Upper lobe of left lung (tissue), 6 donors: Measurements from ENCODE around the gene SOSTDC1. TPM values are rescaled to one million over a fixed set of nuclear protein-coding genes. Genes with fewer than 3 reads are reported as not detected.

Source experiments
- ATAC-seq, 2 donors: fragments of 200-7000 bp; cut with Tn5 transposase; one replicate each; pipeline ENCODE4 v1.9.1; 2022; ENCODE audit warnings: mild to moderate bottlenecking in 2 of 2, moderate library complexity in 2 of 2; ENCODE audit not compliant: low FRiP score in 2 of 2
- DNase-seq, 2 donors: peaks; one replicate each; pipeline ENCODE4 v3.0.0-alpha.2; 2019 to 2020
- H3K27ac ChIP-seq, 4 donors: fragments of 200-600 bp; sonication (generic); one replicate each; pipeline ENCODE4 v1.5.1; 2016 to 2019
- H3K27me3 ChIP-seq, 4 donors: fragments of 200-600 bp; sonication (generic); one replicate each; pipeline ENCODE4 v1.5.1; 2017 to 2019
- H3K36me3 ChIP-seq, 4 donors: fragments of 200-600 bp; sonication (generic); one replicate each; pipeline ENCODE4 v1.5.1; 2016 to 2019
- H3K4me1 ChIP-seq, 4 donors: fragments of 200-600 bp; sonication (generic); one replicate each; pipeline ENCODE4 v1.5.1; 2018 to 2019
- H3K4me3 ChIP-seq, 4 donors: fragments of 200-600 bp; sonication (generic); one replicate each; pipeline ENCODE4 v1.5.1; 2017 to 2019; ENCODE audit warnings: mild to moderate bottlenecking in 2 of 4, moderate library complexity in 1 of 4
- H3K9me3 ChIP-seq, 4 donors: fragments of 200-600 bp; sonication (generic); one replicate each; pipeline ENCODE4 v1.5.1; 2018 to 2019
- EP300 ChIP-seq, 4 donors: sonication (generic); formaldehyde crosslinking; IDR thresholded peaks; one replicate each; pipeline ENCODE4 v1.5.1; 2017; ENCODE audit warnings: antibody characterized with exemption in 4 of 4, control low read depth in 2 of 4
- POLR2A ChIP-seq, 4 donors: fragments of 450-650 bp; IDR thresholded peaks; one replicate each; pipeline ENCODE4 v1.5.1; 2016 to 2017; ENCODE audit warnings: antibody characterized with exemption in 4 of 4, mild to moderate bottlenecking in 2 of 4
- POLR2AphosphoS5 ChIP-seq, 2 donors: sonication (generic); formaldehyde crosslinking; IDR thresholded peaks; one replicate each; pipeline ENCODE4 v1.5.1; 2017; ENCODE audit warnings: antibody characterized with exemption in 2 of 2
- WGBS, 2 donors: methylation state at CpG; one replicate each; pipeline ENCODE4 v1.1.5; 2017 to 2018; 5-methylcytosine and 5-hydroxymethylcytosine counted together
- total RNA-seq, 6 donors: library from RNA; depleted of rRNA in 4 of 6; stranded (reverse); fragments of >200 nt in 4 of 6; gene quantifications; one replicate each; pipeline versions ENCODE4 v1.1.0 to v1.2.1, GENCODE V29; 2016 to 2021
- TF ChIP-seq, protein P1 (sequence below), 6 experiments: fragments of 450-650 bp in 4 of 6; fragments of 200-600 bp in 2 of 6; sonication (generic) in 2 of 6; IDR thresholded peaks; one replicate each; pipeline ENCODE4 v1.5.1; 2016 to 2019; ENCODE audit warnings: antibody characterized with exemption in 6 of 6
- donor health status: DM: no; HTN: no; CAD: no; lungs with moderate emphysema.
- donor health status: DM: no; HTN: yes; CAD: no; lungs with severe emphysema.

SOSTDC1 gene
- total RNA-seq, 6 donors from 2014 or later, result 3.1 to 37.5 (median 9.4) TPM

DNA sequence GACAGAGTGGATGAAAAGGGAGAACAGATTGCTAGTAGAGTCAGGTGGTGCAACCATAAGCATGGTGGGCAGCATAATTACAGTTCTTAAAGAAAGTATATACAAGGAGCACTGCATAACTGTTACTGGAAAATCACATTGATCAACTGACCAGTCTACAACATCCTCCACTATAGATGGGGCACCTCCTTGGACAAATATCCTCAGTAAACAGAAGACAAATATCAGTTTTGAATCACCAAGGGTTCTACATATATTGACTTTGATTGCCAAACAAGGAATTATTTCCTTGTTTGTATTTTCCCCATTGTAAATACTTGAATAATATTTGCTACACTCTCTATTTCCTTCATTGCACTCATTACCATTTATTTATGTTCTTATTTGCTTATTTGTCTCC, 26.6 kb downstream of the SOSTDC1 start:
- Histone ChIP-seq H3K4me1 (no peaks in the 10 kb centered on the region), H3K27me3 (no peaks in the 10 kb centered on the region), H3K36me3 (no peaks in the 10 kb centered on the region), H3K9me3 (no peaks in the 10 kb centered on the region), H3K4me3 (no peak overlapping the region), H3K27ac (no peak overlapping the region)
- ATAC-seq, result no peak
- no peak for DNase-seq
- TF ChIP-seq POLR2AphosphoS5 (IDR thresholded peaks at IDR 0.05) (no peak), EP300 (IDR thresholded peaks at IDR 0.05) (no peak), POLR2A (IDR thresholded peaks at IDR 0.05) (no peak)
- TF ChIP-seq, protein P1, sequence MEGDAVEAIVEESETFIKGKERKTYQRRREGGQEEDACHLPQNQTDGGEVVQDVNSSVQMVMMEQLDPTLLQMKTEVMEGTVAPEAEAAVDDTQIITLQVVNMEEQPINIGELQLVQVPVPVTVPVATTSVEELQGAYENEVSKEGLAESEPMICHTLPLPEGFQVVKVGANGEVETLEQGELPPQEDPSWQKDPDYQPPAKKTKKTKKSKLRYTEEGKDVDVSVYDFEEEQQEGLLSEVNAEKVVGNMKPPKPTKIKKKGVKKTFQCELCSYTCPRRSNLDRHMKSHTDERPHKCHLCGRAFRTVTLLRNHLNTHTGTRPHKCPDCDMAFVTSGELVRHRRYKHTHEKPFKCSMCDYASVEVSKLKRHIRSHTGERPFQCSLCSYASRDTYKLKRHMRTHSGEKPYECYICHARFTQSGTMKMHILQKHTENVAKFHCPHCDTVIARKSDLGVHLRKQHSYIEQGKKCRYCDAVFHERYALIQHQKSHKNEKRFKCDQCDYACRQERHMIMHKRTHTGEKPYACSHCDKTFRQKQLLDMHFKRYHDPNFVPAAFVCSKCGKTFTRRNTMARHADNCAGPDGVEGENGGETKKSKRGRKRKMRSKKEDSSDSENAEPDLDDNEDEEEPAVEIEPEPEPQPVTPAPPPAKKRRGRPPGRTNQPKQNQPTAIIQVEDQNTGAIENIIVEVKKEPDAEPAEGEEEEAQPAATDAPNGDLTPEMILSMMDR (IDR thresholded peaks at IDR 0.05), result no peak

DNA sequence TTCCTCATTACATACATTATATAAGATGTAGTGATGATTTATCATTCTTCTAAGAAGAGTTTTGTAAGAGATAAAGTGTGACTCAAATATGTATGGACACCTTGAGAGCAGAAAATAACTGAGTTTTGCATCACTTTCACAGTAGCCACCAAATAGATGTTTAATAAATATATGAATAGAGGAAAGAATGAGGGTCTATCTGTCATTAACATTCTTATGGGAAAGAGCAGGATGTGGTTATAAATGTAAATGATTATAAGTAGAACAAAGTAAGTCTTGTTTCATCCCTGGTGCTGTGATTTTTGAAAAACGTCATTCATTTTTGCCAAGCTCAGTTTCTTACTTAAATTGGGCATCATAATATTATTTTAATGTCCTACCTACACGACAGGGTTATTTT, 29.2 kb downstream of the SOSTDC1 start:
- no peak for TF ChIP-seq EP300 (IDR thresholded peaks at IDR 0.05)
- DNase-seq, result no peak
- Histone ChIP-seq H3K9me3 (no peaks in the 10 kb centered on the region), H3K27me3 (no peaks in the 10 kb centered on the region), H3K4me1 (no peaks in the 10 kb centered on the region), H3K36me3 (no peaks in the 10 kb centered on the region), H3K4me3 (no peak overlapping the region), H3K27ac (no peak overlapping the region)
- 78 to 83% methylated on average over 2 of the region's 2 CpGs for WGBS, 2 donors
- ATAC-seq, result no peak

DNA sequence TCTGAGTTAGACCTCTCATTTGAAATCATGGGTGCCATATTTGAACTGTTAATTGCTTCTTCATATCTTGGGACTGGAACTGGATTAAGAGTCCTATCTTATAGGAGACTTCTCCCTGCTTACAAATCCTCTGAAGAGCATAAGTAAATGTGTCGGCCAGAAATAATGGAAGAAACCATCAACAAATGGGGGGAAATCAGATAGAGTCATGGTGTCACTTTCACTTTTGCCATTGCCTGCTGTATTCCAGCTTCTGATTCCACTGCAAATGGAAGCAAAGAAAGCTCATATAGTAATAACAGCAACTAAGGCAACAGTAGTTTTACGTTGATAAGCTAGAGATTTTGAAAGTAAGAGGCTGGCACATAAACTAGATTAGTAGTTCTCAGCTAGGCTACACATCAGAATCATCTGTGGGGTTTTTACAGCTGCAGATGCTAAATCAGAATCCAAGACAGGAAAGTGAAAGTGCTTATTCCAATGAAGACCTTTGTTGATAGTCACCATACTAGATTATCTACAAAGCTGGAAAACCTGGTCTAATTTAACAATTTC, 31.9 kb downstream of the SOSTDC1 start:
- H3K27ac ChIP-seq, result no peak overlapping the region
- H3K27me3 ChIP-seq, result no peaks in the 10 kb centered on the region
- DNase-seq (no peak), ATAC-seq (no peak)
- H3K9me3 ChIP-seq, result no peaks in the 10 kb centered on the region
- 78 to 81% methylated on average over 2 of the region's 2 CpGs for WGBS, 2 donors
- no peak overlapping the region for H3K4me3 ChIP-seq
- TF ChIP-seq POLR2AphosphoS5 (IDR thresholded peaks at IDR 0.05) (no peak), EP300 (IDR thresholded peaks at IDR 0.05) (no peak), POLR2A (IDR thresholded peaks at IDR 0.05) (no peak)
- TF ChIP-seq, protein P1 (IDR thresholded peaks at IDR 0.05), result no peak
- no peaks in the 10 kb centered on the region for H3K36me3 ChIP-seq
- H3K4me1 ChIP-seq, result peaks cover 0 to 3% (median under 1%) of the 10 kb centered on the region in 4 donors

DNA sequence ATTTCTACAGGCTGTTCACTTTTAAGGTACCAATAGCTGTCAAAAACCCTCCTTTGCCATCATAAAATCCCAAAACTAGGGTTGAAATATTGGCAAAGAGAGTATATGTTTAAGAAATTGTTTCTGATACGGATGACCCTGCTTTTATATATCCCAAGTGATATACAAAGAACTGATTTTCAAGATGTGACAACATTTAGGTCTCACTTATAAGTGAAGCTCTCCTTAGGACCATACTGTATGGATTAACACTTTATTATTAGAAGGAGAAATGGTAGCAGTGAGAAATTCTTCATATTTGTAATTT, 33.2 kb downstream of the SOSTDC1 start:
- H3K27me3 ChIP-seq, result no peaks in the 10 kb centered on the region
- WGBS, 2 donors, result 97% methylated on average over 1 of the region's 1 CpG
- no peaks in the 10 kb centered on the region for H3K36me3 ChIP-seq
- H3K9me3 ChIP-seq, result no peaks in the 10 kb centered on the region
- no peak for DNase-seq
- no peak for ATAC-seq
- peaks cover 0 to 6% (median 2%) of the 10 kb centered on the region in 4 donors for H3K4me1 ChIP-seq
- no peak overlapping the region for H3K4me3 ChIP-seq
- H3K27ac ChIP-seq, result no peak overlapping the region
- no peak for TF ChIP-seq POLR2A (IDR thresholded peaks at IDR 0.05)
- TF ChIP-seq EP300 (IDR thresholded peaks at IDR 0.05), result no peak
- TF ChIP-seq, protein P1 (IDR thresholded peaks at IDR 0.05), result no peak
- no peak for TF ChIP-seq POLR2AphosphoS5 (IDR thresholded peaks at IDR 0.05)

DNA sequence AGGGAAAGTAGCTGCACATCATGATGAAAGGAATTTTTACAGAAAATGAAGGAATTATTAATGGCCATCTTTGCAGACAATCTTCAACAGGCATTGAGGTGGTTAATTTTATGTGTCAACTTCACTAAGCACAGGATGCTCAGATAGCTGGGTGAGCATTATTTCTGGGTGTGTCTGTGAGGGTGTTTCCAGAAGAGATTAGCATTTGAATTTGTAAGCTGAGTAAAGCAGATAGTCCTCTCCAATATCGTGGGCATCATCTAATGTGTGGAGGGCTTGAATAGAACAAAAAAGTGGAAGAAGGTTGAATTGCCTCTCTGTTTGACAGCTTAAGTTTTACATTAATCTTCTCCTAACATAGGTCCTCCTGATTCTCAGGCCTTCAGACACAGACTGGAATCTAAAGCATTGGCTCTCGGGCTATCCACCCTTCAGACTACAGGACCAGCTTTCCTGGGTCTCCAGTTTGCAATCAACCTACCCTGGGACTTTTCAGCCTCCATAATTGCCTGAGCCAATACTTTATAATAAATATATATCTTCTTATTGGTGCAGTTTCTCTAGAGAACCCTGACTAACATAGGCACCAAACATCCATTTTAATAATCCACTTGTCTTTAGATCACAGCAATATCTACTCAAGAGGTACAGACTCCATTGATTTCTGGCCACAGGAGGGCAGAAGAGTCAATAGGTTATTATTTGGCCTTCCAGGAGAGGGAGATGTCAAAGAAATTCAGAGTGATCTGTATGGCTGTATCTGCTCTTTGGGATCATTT, 33.7 kb downstream of the SOSTDC1 start:
- no peak for DNase-seq
- WGBS, 2 donors, result 91 to 92% methylated on average over 2 of the region's 2 CpGs
- no peaks in the 10 kb centered on the region for H3K27me3 ChIP-seq
- H3K4me1 ChIP-seq, result peaks cover 0 to 6% (median 2%) of the 10 kb centered on the region in 4 donors
- H3K27ac ChIP-seq, result no peak overlapping the region
- no peaks in the 10 kb centered on the region for H3K9me3 ChIP-seq
- no peak overlapping the region for H3K4me3 ChIP-seq
- peak in 1 of 2 donors; percentile 51 for ATAC-seq
- TF ChIP-seq, protein P1 (IDR thresholded peaks at IDR 0.05), result peak in 3 of 6 experiments; percentile 25 to 32 (median 28)
- TF ChIP-seq POLR2A (IDR thresholded peaks at IDR 0.05), result no peak
- no peaks in the 10 kb centered on the region for H3K36me3 ChIP-seq
